Measurements from ENCODE around the gene GPX4. TPM values are rescaled to one million over a fixed set of nuclear protein-coding genes. Genes with fewer than 3 reads are reported as not detected.

The GPX4 gene
- total RNA-seq, 1 donor from 2014 or later = 204 TPM

DNA sequence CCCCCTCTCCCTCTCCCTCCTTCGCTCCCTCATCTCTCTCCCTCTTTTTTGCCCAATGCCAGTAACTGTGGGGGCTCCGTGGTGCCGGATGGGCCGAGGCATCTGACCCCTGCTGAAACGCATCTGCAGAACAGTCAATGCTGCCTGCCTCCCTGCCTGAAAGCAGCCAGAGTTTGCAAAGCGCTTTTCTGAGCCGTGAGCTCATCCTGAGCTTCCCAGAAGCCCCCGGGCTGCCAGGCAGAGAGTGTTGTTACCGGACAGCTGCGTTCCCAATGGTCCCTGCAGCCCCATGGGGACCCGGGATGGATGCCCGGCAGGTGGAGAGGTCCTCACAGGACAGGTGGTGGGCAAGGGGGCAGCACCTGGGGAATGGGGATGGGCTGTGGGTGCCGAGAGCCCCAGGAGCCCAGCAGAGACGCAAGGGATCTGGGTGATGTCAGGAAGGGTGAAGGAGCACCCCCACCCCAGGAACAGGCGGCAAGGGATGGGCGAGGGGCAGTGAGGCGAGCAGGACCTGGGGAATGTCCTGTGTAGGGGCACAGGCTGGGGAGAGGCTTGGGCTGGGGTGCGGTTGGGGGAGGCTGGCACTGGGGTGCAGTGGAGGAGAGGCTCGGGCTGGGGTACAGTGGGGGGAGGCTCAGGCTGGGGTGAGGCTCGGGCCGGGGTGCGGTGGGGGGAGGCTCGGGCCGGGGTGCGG, 33.0 kb downstream of the GPX4 start:
- H3K9me3 Mint-ChIP-seq = no peaks in the 10 kb centered on the region
- H3K36me3 Mint-ChIP-seq = peaks cover 8% of the 10 kb centered on the region
- peak overlapping the region; percentile 44 for H3K27ac Mint-ChIP-seq
- H3K4me1 Mint-ChIP-seq (ENCODE audit: unreplicated experiment) = no peaks in the 10 kb centered on the region
- no peaks in the 10 kb centered on the region for H3K27me3 Mint-ChIP-seq
- TF ChIP-seq, protein P1, sequence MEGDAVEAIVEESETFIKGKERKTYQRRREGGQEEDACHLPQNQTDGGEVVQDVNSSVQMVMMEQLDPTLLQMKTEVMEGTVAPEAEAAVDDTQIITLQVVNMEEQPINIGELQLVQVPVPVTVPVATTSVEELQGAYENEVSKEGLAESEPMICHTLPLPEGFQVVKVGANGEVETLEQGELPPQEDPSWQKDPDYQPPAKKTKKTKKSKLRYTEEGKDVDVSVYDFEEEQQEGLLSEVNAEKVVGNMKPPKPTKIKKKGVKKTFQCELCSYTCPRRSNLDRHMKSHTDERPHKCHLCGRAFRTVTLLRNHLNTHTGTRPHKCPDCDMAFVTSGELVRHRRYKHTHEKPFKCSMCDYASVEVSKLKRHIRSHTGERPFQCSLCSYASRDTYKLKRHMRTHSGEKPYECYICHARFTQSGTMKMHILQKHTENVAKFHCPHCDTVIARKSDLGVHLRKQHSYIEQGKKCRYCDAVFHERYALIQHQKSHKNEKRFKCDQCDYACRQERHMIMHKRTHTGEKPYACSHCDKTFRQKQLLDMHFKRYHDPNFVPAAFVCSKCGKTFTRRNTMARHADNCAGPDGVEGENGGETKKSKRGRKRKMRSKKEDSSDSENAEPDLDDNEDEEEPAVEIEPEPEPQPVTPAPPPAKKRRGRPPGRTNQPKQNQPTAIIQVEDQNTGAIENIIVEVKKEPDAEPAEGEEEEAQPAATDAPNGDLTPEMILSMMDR (conservative IDR thresholded peaks at IDR 0.05) = no peak
- DNase-seq (ENCODE audit: extremely low spot score, unreplicated experiment) = no peak
- H3K4me3 Mint-ChIP-seq = no peak overlapping the region

GRCh38 chr19:1138121-1138520, 34.3 kb downstream of the GPX4 start:
- no peaks in the 10 kb centered on the region for H3K9me3 Mint-ChIP-seq
- peaks cover 16% of the 10 kb centered on the region for H3K36me3 Mint-ChIP-seq
- no peaks in the 10 kb centered on the region for H3K4me1 Mint-ChIP-seq (ENCODE audit: unreplicated experiment)
- no peak overlapping the region for H3K4me3 Mint-ChIP-seq
- no peaks in the 10 kb centered on the region for H3K27me3 Mint-ChIP-seq
- no peak for DNase-seq (ENCODE audit: extremely low spot score, unreplicated experiment)
- H3K27ac Mint-ChIP-seq = no peak overlapping the region
- TF ChIP-seq, protein P1 (conservative IDR thresholded peaks at IDR 0.05) = no peak

GRCh38 chr19:1139126-1139525, 35.3 kb downstream of the GPX4 start:
- no peaks in the 10 kb centered on the region for H3K9me3 Mint-ChIP-seq

DNA sequence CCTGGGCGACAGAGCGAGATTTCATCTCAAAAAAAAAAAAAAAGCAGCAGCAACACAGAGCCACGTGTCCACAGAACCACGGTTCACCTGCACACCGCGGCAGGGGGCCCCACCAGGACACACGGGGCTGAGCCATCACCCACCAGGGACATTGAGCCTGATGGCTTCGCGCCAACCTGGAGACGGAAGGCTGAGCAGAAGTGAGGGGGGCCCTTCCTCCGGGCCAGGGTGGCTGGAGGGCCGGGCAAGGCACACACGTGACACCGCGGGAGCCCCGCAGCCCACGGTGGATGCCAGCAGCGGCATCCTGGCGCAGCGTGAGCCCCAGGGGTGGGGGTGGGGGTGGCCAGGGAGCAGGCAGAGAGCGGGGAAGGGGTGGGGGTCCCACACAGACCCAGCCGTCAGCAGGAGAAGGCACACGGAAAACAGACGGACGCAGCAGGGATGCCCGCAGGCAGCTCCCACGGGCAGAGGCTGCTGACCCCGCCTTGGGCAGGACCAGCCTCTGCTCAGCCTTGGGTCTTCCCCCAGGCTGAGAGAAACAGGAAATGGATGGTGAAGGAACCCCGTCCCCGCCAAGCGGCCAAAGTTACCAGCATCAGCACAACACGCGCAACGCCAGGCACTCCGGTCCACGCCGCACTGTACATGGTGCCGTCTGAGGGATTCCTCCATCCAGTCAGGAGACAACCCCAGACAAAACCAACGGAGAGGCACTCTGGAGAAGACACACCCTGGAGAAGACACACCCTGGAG, 36.7 kb downstream of the GPX4 start:
- Mint-ChIP-seq H3K4me1 (ENCODE audit: unreplicated experiment) (no peaks in the 10 kb centered on the region), H3K27ac (no peak overlapping the region), H3K27me3 (no peaks in the 10 kb centered on the region), H3K36me3 (peaks cover 27% of the 10 kb centered on the region), H3K9me3 (no peaks in the 10 kb centered on the region), H3K4me3 (no peak overlapping the region)
- TF ChIP-seq, protein P1 (conservative IDR thresholded peaks at IDR 0.05) = no peak
- no peak for DNase-seq (ENCODE audit: extremely low spot score, unreplicated experiment)

More at GRCh38 chr19:1139126-1139525, 35.3 kb downstream of the GPX4 start:
- TF ChIP-seq, protein P1 (conservative IDR thresholded peaks at IDR 0.05) = no peak
- no peak for DNase-seq (ENCODE audit: extremely low spot score, unreplicated experiment)
- H3K27ac Mint-ChIP-seq = peak overlapping the region; percentile 36
- H3K36me3 Mint-ChIP-seq = peaks cover 21% of the 10 kb centered on the region
- no peaks in the 10 kb centered on the region for H3K27me3 Mint-ChIP-seq
- no peaks in the 10 kb centered on the region for H3K4me1 Mint-ChIP-seq (ENCODE audit: unreplicated experiment)
- no peak overlapping the region for H3K4me3 Mint-ChIP-seq

DNA sequence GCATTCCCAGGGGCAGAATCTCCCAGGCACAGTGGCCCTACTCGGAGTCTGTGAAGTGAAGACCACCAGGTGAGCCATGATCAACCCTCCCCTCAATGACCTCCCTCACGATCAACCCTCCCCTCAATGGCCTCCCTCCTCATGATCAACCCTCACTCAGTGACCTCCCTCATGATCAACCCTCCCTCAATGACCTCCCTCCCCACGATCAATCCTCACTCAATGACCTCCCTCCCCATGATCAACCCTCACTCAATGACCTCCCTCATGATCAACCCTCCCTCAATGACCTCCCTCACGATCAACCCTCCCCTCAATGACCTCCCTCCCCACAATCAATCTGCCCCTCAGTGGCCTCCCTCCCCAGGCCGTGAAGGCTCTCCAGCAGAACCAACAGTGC, 38.1 kb downstream of the GPX4 start:
- Mint-ChIP-seq H3K4me1 (ENCODE audit: unreplicated experiment) (no peaks in the 10 kb centered on the region), H3K27ac (no peak overlapping the region), H3K9me3 (no peaks in the 10 kb centered on the region), H3K36me3 (peaks cover 27% of the 10 kb centered on the region), H3K27me3 (no peaks in the 10 kb centered on the region), H3K4me3 (no peak overlapping the region)
- no peak for DNase-seq (ENCODE audit: extremely low spot score, unreplicated experiment)
- TF ChIP-seq, protein P1 (conservative IDR thresholded peaks at IDR 0.05) = no peak

Measured in type B pancreatic cell (in vitro differentiated cells).